B cell (primary cell): ENCODE measurements around the gene PCSK7.

ENCODE experiments used
- EZH2 ChIP-seq: IDR thresholded peaks from 2 replicates; pipeline ENCODE4 v1.6.1; 2012; ENCODE audit warnings: borderline replicate concordance, low read depth, mild to moderate bottlenecking, moderate library complexity, low read length; ENCODE audit not compliant: insufficient read depth, poor library complexity, severe bottlenecking
- TF ChIP-seq, protein P1 (sequence below): fragments of 200-600 bp; IDR thresholded peaks from one replicate; pipeline ENCODE4 v1.8.0; 2022; ENCODE audit warnings: antibody characterized with exemption, mild to moderate bottlenecking

GRCh38 chr11:117248341-117248740, 16.5 kb upstream of the PCSK7 start:
- TF ChIP-seq, protein P1, sequence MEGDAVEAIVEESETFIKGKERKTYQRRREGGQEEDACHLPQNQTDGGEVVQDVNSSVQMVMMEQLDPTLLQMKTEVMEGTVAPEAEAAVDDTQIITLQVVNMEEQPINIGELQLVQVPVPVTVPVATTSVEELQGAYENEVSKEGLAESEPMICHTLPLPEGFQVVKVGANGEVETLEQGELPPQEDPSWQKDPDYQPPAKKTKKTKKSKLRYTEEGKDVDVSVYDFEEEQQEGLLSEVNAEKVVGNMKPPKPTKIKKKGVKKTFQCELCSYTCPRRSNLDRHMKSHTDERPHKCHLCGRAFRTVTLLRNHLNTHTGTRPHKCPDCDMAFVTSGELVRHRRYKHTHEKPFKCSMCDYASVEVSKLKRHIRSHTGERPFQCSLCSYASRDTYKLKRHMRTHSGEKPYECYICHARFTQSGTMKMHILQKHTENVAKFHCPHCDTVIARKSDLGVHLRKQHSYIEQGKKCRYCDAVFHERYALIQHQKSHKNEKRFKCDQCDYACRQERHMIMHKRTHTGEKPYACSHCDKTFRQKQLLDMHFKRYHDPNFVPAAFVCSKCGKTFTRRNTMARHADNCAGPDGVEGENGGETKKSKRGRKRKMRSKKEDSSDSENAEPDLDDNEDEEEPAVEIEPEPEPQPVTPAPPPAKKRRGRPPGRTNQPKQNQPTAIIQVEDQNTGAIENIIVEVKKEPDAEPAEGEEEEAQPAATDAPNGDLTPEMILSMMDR: no peak
- no peak for TF ChIP-seq EZH2
